HG03442 (cell line): Measurements from ENCODE around the gene CLDN6.
A peak's percentile ranks its signal among the peaks of the same experiment; 100 is the strongest.
"Not testable (repeated sequence)": the region's sequence is repeated elsewhere in the genome, so short reads cannot be mapped to it uniquely, and the experiment has no call there.

Experiments
- ATAC-seq: cut with Tn5 transposase; IDR thresholded peaks from one replicate; pipeline ENCODE4 v1.9.1; 2021; ENCODE audit warnings: mild to moderate bottlenecking, moderate library complexity; ENCODE audit not compliant: unreplicated experiment

CLDN6 gene, protein sequence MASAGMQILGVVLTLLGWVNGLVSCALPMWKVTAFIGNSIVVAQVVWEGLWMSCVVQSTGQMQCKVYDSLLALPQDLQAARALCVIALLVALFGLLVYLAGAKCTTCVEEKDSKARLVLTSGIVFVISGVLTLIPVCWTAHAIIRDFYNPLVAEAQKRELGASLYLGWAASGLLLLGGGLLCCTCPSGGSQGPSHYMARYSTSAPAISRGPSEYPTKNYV

DNA sequence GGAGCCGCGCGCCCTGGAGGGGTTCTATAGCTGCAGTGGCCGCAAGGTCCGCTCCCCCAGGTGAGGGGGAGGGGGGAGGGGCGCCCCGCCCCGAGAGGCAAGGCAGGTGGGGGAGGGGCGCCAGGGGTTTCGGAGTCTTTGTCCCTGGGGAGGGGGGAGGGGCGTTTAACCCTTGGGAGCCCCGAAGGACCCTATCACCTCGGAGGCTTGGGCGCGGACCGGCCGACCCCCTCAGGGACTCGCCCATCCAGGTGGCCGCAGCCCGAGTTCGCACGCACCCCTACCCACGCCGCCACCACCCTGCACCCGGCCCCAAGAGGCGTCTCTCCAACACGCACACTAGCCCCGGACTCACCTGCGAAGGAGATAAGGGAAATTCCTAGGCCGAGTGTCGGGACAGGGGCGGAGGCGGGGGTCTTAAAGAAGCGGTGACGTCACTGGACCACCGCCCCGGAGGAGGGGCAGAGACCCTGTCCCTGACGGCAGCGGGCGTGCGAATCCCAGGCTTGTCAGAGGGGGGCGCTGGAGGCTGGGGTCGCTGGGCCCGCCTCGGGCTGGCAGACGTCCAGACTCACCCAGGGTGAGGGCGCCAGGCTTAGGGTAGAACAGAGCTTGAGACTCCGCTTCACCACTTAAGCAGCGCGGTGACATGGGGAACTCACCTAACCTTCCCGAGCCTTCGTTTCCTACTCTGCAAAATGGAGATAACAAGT lies at the start of gene CLDN6:
Gene CLDN6 (minus strand): TSS at position 390 of the 713 bp plus-strand sequence. CDS start 2,162 bp downstream, outside the sequence.
- ATAC-seq: no peak

DNA sequence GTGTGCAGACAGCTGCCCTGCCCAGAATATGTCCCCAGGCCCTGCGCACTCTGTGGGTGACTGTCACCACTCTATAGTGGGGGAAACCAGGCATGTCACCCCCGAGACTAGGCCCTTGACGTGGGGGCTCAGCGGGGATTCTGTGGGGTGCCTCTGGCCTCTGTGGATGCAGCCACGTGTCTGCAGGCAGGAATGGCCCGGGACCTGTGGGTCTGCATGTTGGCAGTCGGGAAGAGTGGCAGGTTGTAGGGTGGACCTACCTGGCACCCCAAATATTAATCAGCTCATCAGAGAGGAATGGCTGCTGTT lies 48.4 kb upstream of the CLDN6 start:
- ATAC-seq: no peak

DNA sequence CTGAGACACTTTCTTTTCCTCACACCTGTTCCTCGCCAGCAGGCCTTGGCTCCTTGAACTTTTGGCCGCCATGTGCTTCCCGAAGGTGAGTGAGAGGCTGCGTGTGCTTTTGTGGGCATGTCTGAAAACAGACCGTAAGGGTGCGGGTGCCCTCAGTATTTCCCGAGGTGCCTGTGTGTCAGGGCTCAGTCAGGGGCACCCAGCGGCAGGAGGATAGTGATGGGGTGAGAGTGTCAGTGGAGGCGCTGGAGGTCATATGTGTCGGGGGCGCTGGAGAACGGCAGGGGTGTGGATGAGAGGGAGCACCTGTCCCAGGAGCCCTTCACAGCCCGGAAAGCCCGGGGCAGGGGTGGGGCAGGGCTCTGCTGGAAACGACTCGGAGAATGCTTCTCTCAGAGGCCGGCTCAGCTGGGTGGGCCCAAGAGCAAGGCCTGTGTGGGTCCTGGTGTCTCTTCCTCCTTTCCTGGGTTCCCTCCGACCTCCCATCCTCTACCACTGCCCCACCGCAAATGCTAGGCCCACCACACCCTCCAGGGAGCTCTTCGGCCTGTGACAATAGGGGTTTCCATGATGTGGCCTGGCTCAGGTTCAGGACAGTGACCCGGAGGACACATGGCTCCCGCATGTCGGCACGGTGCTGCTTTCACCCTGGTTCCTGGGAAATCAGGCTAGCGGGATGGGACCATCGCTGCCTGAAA lies 47.9 kb upstream of the CLDN6 start:
- no peak for ATAC-seq

DNA sequence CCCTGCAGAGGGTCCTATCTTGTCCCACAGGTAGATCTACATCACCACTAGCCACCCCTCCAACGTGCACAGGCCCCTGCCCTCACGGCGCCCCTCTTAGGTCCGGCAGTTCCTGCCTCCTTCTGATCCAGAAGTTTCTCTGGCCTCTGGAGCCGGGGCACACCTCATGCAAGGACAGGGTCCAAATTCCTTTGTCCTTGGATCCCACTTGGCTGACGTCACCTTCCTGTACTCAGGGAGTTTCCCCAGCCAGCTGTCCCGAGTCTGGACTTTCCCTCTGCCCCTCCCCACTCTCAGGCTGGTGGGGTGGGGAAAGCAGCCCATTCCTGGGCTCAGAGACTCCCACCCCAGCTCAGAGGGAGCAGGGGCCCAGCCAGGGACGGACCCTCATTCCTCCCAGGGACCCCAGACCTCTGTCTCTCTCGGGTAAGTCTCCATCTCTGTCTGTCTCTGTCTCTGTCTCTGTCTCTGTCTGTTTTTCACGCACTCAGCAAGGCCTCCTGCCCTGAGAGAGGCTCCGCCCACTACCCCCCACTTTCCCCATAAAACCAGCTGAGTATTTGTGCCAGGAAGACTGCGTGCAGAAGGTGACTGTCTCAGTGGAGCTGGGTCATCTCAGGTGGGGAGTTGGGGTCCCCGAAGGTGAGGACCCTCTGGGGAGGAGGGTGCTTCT lies 47.2 kb upstream of the CLDN6 start, which contains the start of gene IL32:
Gene IL32 (plus strand): TSS at position 572 of the 673 bp plus-strand sequence. CDS start 172 bp downstream, outside the sequence.
- ATAC-seq: no peak

DNA sequence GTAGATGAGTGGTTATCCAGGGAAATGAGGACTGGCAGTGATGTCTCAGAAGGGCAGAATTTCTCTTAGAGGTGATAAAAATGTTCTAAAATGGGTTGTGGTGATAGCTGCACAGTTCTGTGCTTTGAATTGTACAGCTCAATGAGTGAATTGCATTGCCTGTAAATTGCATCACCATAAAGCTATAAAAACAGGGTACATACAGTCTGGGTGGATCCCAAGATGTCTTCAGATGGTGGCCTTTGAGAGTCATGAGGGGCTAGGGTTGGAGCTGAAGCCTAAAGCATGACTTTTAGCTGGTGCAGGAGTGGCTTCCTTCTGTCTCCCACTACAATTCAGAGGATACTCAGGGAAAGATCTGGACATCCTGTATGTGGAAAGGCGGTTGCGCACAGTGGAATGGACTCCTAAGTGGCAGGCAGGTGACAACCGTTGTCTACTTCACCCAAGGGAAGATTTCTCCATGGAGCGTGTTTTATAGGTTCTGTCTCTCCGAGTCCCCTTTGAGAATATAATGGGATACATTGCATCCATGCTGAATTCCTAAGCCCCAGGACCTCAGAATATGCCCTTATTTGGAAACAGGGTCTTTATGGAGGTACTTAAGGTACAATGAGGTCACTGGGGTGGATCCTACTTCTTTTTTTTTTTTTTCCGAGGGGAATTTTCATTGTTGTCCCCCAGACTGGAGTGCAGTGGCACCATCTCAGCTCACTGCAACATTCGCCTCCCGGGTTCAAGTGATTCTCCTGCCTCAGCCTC lies 45.8 kb upstream of the CLDN6 start:
- ATAC-seq: no peak

DNA sequence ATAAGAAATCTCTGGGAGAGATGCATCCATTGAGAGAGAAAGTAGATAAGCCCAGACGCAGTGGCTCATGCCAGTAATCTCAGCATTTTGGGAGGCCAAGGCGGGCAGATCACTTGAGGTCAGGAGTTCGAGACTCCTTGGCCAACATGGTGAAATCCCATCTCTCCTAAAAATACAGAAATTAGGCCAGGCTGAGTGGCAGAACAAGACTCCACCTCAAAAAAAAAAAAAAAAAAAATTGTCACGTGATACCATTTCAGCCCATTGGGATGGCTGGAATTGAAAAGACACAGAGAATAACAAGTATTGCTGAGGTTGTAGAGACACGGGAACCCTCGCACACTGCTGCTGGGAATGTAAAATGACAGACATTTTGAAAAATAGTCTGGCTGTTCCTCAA lies 44.6 kb upstream of the CLDN6 start:
- ATAC-seq: no peak

DNA sequence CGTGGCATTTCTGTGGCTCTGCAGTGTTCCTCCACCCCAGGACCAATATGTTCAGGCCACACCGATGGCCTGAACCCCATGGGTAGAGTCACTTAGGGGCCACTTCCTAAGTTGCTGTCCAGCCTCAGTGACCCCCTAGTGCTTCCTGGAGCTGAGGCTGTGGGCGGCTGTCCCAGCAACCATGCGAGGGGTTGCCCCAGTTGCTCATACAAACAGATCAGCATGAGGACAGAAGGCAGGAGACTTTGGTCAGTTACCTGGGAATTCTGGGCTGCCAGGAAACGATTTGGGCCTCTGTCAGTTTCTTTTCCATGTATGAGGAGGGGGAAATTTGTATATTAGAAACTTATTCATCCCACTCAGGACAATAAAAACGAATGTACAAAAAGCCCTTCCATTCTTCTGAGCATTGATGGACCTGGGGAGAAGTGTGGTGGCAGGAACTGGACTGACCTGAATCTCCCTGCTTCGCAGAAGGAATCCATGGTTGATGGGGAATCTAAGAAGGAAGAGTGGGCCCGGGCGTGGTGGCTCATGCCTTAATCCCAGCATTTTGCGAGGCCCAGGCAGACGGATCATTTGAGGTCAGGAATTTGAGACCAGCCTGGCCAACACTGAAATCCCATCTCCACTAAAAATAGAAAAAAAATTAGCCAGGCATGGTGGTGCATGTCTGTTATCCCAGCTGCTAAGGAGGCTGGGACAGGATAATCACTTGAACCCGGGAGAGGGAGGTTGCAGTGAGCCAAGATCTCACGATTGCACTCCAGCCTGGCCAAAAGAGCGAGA lies 42.5 kb upstream of the CLDN6 start:
- no peak for ATAC-seq

DNA sequence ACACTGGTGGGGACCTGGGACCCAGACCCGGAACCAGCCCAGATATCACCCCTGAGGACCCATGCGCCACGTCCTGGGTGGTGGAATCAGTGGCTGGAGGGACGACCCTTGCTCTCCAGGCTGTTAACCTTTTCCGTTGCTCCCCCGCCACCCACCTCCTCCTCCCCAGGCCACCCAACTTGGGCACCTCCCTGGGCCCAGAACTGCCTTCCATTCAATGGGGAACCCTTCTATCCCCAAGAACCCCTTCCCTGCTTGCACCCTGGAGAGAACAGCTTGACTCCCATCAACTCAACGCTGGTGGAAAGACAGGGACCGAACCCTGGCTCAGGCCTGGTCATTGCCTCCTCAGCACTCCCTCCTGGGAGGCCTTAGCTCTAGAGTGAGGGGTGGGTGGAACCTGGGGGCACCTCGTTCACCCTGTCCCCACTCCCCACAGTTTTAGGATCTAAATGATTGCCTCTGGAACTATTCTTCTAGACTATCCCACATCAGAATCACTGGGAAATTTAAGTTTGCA lies 41.8 kb upstream of the CLDN6 start:
- ATAC-seq: no peak

DNA sequence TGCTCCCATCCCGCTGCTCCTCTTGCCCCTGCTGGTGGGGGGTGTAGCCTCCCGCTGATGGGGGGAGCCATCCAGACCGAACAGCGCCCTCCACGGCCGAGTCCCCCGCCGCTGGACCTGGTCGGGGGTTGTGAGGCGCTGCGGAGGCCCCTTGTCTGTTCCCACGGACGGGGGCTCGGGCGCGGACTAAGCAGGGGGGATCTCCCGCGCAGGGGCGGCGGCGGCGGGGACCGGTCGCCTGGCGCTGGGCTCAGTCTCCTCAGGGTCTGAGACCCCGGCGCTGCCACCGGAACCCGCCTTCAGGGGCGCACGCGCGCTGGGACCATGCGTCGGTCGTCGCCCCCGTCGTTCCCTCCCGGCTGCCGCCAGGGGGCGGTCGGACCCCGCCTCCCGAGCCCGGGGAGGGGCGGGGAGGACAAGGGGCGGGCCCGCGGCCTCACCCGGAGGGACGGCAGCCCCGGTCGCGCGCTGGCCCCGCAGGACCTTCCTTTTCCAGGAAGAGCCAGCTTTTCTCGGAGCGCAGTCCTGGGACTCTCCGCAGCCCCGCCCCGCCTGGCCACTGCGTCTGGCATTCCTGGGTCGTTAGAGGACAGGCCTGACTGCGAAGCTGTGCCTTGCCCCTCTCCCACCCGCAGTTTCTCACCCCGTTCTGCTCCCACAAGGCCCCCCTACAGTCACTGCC lies 41.2 kb upstream of the CLDN6 start:
- ATAC-seq: peak; percentile 75

DNA sequence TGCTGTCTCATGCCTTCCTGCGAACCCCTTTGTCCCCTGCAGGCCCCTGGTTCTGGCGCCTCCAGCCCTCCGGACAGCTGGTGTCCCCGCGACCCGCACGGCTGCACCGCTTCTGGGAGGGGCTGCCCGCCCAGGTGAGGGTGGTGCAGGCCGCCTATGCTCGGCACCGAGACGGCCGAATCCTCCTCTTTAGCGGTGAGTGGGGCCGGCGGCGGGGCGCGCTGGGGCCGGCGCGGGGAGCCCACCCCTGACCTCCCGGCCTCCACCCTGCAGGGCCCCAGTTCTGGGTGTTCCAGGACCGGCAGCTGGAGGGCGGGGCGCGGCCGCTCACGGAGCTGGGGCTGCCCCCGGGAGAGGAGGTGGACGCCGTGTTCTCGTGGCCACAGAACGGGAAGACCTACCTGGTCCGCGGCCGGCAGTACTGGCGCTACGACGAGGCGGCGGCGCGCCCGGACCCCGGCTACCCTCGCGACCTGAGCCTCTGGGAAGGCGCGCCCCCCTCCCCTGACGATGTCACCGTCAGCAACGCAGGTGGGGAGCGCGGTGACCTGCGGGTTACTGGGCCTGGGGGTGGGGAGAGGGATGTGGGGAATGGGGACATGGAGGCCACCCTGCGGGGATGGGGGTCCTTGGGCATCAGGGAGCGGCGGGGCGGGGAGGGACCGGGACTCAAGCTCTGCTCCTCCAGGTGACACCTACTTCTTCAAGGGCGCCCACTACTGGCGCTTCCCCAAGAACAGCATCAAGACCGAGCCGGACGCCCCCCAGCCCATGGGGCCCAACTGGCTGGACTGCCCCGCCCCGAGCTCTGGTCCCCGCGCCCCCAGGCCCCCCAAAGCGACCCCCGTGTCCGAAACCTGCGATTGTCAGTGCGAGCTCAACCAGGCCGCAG lies 40.4 kb upstream of the CLDN6 start:
- ATAC-seq: peak; percentile 19

DNA sequence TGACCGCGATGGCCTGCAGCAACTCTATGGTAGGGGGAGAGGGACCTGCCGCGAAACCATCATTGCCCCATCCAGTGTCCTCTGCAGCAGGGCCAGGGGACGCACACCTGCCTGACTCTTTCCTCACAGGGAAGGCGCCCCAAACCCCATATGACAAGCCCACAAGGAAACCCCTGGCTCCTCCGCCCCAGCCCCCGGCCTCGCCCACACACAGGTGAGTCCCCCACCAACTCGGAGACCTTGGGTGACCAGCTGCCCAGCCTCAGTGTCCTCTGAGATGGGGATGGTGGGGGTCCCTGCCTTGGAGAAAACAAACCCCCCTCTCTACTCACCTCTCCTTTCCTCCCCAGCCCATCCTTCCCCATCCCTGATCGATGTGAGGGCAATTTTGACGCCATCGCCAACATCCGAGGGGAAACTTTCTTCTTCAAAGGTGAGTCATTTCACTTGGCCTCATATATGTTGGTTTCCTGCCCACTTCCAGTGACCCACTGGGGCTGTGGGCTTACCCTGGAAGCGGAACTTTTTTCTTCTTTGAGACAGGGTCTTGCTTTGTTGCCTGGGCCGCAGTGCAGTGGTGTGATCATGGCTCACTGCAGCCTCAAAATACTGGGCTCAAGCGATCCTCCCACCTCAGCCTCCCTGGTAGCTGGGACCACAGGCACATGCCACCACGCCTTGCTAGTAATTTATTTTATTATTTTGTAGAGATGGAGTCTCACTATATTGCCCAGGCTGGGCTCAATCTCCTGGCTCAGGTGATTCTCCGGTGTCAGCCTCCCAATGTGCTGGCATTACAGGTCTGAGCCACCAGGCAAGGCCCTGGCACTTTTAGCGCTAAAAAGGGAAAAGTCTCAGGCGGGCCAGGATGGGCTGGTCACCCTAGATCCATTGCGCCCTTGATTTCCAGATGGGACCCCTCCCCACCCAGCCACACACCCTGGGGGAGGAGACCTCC lies 39.5 kb upstream of the CLDN6 start:
- ATAC-seq: no peak

DNA sequence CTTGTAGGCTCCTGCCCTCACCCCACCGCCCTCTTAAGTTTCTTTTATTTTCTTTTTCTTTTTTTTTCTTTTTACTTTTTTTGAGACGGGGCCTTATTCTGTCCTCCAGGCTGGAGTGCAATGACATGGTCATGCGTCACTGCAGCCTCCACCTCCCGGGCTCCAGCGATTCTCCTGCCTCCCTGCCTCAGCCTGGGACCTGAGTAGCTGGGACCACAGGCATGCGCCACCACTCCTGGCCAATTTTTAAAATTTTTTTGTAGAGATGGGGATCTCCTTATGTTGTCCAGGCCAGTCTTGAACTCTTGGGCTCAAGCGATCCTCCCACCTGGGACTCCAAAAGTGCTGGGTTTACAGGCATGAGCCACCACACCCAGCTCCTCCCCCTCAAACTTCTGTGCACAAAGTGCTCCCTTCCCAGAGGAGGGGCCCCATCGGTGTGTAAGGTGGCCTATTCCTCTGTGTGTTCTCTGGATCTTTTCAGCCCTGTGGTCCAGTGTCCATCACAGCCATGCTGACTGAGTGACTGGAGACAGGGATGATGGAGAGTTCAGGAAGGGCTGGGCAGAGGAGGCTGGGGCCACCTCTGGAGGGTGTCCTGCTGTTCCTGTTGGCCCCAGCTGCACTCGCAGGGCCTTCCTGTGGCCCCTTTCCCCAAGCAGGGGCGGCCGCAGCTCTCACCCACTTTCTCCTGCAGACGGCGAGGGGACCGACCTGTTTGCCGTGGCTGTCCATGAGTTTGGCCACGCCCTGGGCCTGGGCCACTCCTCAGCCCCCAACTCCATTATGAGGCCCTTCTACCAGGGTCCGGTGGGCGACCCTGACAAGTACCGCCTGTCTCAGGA lies 38.6 kb upstream of the CLDN6 start:
- ATAC-seq: no peak

DNA sequence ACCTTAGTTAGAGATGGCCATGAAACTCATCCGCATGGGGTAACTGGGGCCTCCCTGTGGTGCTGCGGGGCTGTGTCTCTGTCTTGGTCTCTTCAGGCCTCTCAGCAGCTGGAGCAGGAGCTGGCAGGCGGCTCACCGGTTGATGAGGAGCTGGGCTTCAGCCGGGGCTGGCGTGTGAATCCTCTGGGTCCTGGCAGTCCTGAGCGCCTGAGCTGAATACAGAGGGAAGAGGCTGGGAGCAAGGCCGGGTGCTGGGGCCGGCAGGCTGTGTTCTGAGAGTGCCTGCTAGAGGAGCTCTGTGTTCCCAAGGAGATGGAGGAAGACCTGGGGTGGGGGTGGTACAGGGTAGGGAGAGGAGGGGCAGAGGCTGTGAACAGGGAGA lies 37.7 kb upstream of the CLDN6 start:
- ATAC-seq: not testable (repeated sequence)

DNA sequence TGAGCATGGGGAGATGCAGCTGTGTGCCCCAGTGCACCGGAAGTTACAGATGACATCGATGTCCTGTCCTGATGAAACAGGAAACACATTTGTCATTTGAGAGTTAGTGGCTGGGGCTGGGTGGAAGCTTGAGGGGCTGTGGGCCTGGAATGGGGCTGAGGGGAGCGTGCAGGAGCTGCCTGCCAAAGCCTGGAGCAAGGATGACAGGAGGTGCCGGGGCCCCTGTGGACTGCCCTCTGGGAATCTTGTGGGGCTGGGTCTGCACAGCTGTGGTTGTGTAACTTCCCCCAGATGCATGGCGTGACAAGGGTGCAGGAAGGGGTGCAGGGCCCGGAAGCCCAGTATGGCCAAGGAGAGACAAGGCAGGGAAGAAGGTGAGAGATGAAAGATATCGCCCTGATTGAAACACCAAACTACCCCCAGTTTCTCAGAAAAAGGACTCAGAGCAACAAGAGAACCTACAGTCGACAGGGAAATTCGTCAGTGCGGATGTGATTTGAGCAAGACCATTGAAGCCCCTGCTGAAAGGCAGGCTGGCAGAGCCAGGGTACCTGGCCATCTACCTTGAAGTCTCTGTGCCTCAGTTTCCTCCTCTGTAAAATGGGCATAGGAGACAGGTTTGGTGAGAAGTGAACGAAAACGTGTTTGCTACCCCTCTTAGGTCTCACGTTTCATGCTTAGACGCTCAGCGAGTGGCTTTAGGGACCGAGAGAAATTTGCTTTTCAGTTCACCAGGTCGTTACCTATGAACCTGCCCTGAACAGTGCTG lies 37.2 kb upstream of the CLDN6 start:
- no peak for ATAC-seq

DNA sequence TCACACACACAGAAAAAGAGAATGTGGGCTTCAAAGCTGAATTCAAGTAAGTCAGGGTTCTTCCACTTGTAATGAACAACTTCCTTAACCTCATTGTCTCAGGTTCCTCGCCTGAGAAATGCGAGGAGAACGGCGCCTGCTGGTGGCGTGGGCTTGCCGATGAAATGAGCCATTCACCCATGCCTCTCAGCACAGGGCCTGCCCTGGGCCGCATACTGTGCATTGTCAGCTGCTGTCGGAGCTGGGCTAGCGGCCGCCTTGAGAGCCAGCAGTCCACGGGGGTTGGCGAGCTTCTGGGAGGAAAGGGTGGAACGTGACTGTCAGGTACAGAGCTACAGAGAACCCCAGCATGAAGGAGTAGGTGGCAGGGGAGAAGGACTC lies 35.3 kb upstream of the CLDN6 start:
- not testable (repeated sequence) for ATAC-seq
